ENCODE data around the gene ZNF219. TPM values are rescaled to one million over a fixed set of nuclear protein-coding genes. Genes with fewer than 3 reads are reported as not detected.

ZNF219 gene
- total and polyA plus RNA-seq, 2 of the 13 experiments (the other 11 are each of a cell fraction or from before 2014, with no cell fraction given) = 34.5 to 36.6 TPM

DNA sequence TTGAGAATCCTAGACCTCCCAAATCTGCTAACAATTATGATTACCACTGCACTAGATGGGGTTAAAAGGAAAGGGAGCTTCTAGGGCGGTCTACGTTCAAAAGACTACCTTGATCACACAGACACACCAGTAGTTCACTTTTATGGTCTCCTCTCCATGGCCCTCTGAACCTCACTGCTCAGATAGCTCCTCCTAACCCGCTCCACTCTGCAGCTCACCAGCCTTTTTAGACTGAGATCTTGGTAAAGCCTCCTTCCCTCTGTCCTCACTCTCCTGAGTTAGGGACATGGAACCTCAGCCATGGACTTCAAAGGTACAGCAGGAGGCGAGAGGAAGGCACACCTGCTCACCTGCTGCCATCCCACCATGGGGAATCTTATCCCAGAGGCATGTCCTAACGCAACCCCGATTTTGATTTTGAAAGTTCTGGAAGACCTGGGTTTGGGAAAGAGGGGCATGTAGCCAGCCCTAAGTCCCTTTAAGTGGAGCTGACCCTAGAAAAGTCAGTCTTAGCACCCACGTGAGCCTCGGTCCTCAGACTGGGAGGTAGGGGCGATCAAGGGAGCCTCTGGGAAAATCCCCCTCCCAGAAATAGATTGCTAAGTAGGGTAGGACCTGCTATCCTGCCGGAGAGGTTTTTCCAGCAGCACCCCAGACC is 1.3 kb downstream of the ZNF219 start (continued):
- TF ChIP-seq, protein P1, sequence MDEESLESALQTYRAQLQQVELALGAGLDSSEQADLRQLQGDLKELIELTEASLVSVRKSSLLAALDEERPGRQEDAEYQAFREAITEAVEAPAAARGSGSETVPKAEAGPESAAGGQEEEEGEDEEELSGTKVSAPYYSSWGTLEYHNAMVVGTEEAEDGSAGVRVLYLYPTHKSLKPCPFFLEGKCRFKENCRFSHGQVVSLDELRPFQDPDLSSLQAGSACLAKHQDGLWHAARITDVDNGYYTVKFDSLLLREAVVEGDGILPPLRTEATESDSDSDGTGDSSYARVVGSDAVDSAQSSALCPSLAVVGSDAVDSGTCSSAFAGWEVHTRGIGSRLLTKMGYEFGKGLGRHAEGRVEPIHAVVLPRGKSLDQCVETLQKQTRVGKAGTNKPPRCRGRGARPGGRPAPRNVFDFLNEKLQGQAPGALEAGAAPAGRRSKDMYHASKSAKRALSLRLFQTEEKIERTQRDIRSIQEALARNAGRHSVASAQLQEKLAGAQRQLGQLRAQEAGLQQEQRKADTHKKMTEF (CRISPR knock-in tag; IDR thresholded peaks at IDR 0.05) = no peak
- TF ChIP-seq ZNF232 (CRISPR knock-in tag; IDR thresholded peaks at IDR 0.05; ENCODE audit: borderline replicate concordance) = no peak
- TF ChIP-seq BCL6 (CRISPR knock-in tag; IDR thresholded peaks at IDR 0.05) = no peak
- no peak for TF ChIP-seq ATM (IDR thresholded peaks at IDR 0.05; ENCODE audit: borderline replicate concordance)
- no peak for TF ChIP-seq JUN (CRISPR knock-in tag; IDR thresholded peaks at IDR 0.05)
- TF ChIP-seq, protein P2, sequence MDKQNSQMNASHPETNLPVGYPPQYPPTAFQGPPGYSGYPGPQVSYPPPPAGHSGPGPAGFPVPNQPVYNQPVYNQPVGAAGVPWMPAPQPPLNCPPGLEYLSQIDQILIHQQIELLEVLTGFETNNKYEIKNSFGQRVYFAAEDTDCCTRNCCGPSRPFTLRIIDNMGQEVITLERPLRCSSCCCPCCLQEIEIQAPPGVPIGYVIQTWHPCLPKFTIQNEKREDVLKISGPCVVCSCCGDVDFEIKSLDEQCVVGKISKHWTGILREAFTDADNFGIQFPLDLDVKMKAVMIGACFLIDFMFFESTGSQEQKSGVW (CRISPR knock-in tag; IDR thresholded peaks at IDR 0.05; ENCODE audit: borderline replicate concordance) = no peak
- TF ChIP-seq E2F5 (CRISPR knock-in tag; conservative IDR thresholded peaks at IDR 0.05) = no peak
- TF ChIP-seq KDM3A (CRISPR knock-in tag; IDR thresholded peaks at IDR 0.05; ENCODE audit: low read depth) = no peak
- TF ChIP-seq, protein P3, sequence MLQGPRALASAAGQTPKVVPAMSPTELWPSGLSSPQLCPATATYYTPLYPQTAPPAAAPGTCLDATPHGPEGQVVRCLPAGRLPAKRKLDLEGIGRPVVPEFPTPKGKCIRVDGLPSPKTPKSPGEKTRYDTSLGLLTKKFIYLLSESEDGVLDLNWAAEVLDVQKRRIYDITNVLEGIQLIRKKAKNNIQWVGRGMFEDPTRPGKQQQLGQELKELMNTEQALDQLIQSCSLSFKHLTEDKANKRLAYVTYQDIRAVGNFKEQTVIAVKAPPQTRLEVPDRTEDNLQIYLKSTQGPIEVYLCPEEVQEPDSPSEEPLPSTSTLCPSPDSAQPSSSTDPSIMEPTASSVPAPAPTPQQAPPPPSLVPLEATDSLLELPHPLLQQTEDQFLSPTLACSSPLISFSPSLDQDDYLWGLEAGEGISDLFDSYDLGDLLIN (CRISPR knock-in tag; IDR thresholded peaks at IDR 0.05; ENCODE audit: borderline replicate concordance) = no peak
- no peak for TF ChIP-seq MZF1 (CRISPR knock-in tag; IDR thresholded peaks at IDR 0.05; ENCODE audit: borderline replicate concordance)
- TF ChIP-seq REST (IDR thresholded peaks at IDR 0.05; ENCODE audit: borderline replicate concordance in 1 of 2, low read depth in 1 of 2, low read length in 2 of 2) = 0 out of 4 replicates have a peak, but pooled peaks of 1 of the 2 experiments have one; percentile 3
- TF ChIP-seq SRSF1 (optimal IDR thresholded peaks at IDR 0.05; ENCODE audit: low read depth, low read length) = no peak
- TF ChIP-seq ZBTB7B (CRISPR knock-in tag; IDR thresholded peaks at IDR 0.05) = no peak
- no peak for TF ChIP-seq THYN1 (CRISPR knock-in tag; IDR thresholded peaks at IDR 0.05; ENCODE audit: borderline replicate concordance, low read depth)
- TF ChIP-seq ZNF615 (CRISPR knock-in tag; IDR thresholded peaks at IDR 0.05; ENCODE audit: borderline replicate concordance) = no peak; the same call in 1 of the 2 replicates
- TF ChIP-seq MED8 (CRISPR knock-in tag; IDR thresholded peaks at IDR 0.05; ENCODE audit: insufficient replicate concordance) = no peak
- no peak for TF ChIP-seq GFI1 (CRISPR knock-in tag; IDR thresholded peaks at IDR 0.05; ENCODE audit: borderline replicate concordance)
- TF ChIP-seq ZFP37 (CRISPR knock-in tag; IDR thresholded peaks at IDR 0.05; ENCODE audit: borderline replicate concordance) = no peak
- no peak for TF ChIP-seq ZNF749 (CRISPR knock-in tag; IDR thresholded peaks at IDR 0.05; ENCODE audit: borderline replicate concordance)
- TF ChIP-seq TGIF2 (CRISPR knock-in tag; IDR thresholded peaks at IDR 0.05) = no peak
- TF ChIP-seq ZNF782 (CRISPR knock-in tag; IDR thresholded peaks at IDR 0.05; ENCODE audit: borderline replicate concordance) = no peak

All from HepG2 (cell line).